Neural progenitor cell (in vitro differentiated cells): ENCODE measurements around the gene PTPRN2. TPM values are rescaled to one million over a fixed set of nuclear protein-coding genes. Genes with fewer than 3 reads are reported as not detected.

Source experiments
- DNase-seq: peaks from one replicate; pipeline ENCODE4 v3.0.0-alpha.2; 2016; ENCODE audit warnings: low spot score
- H2AFZ ChIP-seq: fragments of 200-600 bp; sonication (generic); replicated peaks from 2 replicates; pipeline ENCODE4 v1.6.1; 2016; ENCODE audit warnings: antibody characterized with exemption
- H3F3A ChIP-seq: fragments of 200-600 bp; sonication (generic); 2 replicates; pipeline ENCODE4 v1.6.1; 2016; ENCODE audit warnings: antibody characterized with exemption, low read depth
- H3K27ac ChIP-seq: fragments of 200-600 bp; sonication (generic); 2 replicates; pipeline ENCODE4 v1.5.1; 2016; ENCODE audit warnings: mild to moderate bottlenecking
- H3K27me3 ChIP-seq: fragments of 200-600 bp; sonication (generic); 2 replicates; pipeline ENCODE4 v1.6.1; 2016; ENCODE audit warnings: mild to moderate bottlenecking, moderate library complexity
- H3K36me3 ChIP-seq: fragments of 200-600 bp; sonication (generic); 2 replicates; pipeline ENCODE4 v1.5.1; 2016
- H3K4me1 ChIP-seq: fragments of 200-600 bp; sonication (generic); 2 replicates; pipeline ENCODE4 v1.6.1; 2016; ENCODE audit warnings: mixed run types
- H3K4me2 ChIP-seq: fragments of 200-600 bp; sonication (generic); 2 replicates; pipeline ENCODE4 v1.6.1; 2016
- H3K4me3 ChIP-seq: fragments of 200-600 bp; sonication (generic); 2 replicates; pipeline ENCODE4 v1.5.1; 2016
- H3K79me2 ChIP-seq: fragments of 200-600 bp; sonication (generic); 2 replicates; pipeline ENCODE4 v1.6.1; 2016; ENCODE audit warnings: low read depth
- H3K9ac ChIP-seq: fragments of 200-600 bp; sonication (generic); 2 replicates; pipeline ENCODE4 v1.6.1; 2016
- H3K9me3 ChIP-seq: fragments of 200-600 bp; sonication (generic); 2 replicates; pipeline ENCODE4 v1.5.1; 2016; ENCODE audit warnings: low read depth
- H4K20me1 ChIP-seq: fragments of 200-600 bp; sonication (generic); 2 replicates; pipeline ENCODE4 v1.6.1; 2016; ENCODE audit warnings: low read depth
- H3K27ac Mint-ChIP-seq: 3 replicates; pipeline ENCODE4 v1.8.0; 2021; ENCODE audit warnings: mixed read lengths
- H3K27me3 Mint-ChIP-seq: 2 replicates; pipeline ENCODE4 v1.8.0; 2022; ENCODE audit warnings: low read depth, mild to moderate bottlenecking, inconsistent platforms, moderate library complexity, mixed read lengths; ENCODE audit not compliant: insufficient read depth
- H3K36me3 Mint-ChIP-seq: 3 replicates; pipeline ENCODE4 v1.8.0; 2021; ENCODE audit warnings: mixed read lengths
- H3K4me1 Mint-ChIP-seq: 3 replicates; pipeline ENCODE4 v1.8.0; 2021; ENCODE audit warnings: mixed read lengths
- H3K4me3 Mint-ChIP-seq: 3 replicates; pipeline ENCODE4 v1.8.0; 2021; ENCODE audit warnings: mild to moderate bottlenecking, moderate library complexity, mixed read lengths
- H3K9me3 Mint-ChIP-seq: 3 replicates; pipeline ENCODE4 v1.8.0; 2020; ENCODE audit warnings: mixed read lengths
- EZH2 ChIP-seq: fragments of 200-600 bp; sonication (generic); IDR thresholded peaks from 2 replicates; pipeline ENCODE4 v1.6.1; 2017; ENCODE audit warnings: antibody characterized with exemption, mild to moderate bottlenecking, moderate library complexity
- EZH2phosphoT487 ChIP-seq: fragments of 200-600 bp; sonication (generic); IDR thresholded peaks from 2 replicates; pipeline ENCODE4 v1.6.1; 2017; ENCODE audit warnings: antibody characterized with exemption
- total RNA-seq: library from RNA; depleted of rRNA; stranded (reverse); fragments of >200 nt; gene quantifications from 2 replicates; pipeline ENCODE4 v1.2.3, GENCODE V29; 2015; ENCODE audit warnings: low replicate concordance
- TF ChIP-seq, protein P1 (sequence below): fragments of 200-600 bp; sonication (generic); IDR thresholded peaks from 2 replicates; pipeline ENCODE4 v1.5.1; 2017; ENCODE audit warnings: antibody characterized with exemption, mild to moderate bottlenecking

The PTPRN2 gene
- total RNA-seq, 1 donor from 2014 or later: 3.0 TPM

DNA sequence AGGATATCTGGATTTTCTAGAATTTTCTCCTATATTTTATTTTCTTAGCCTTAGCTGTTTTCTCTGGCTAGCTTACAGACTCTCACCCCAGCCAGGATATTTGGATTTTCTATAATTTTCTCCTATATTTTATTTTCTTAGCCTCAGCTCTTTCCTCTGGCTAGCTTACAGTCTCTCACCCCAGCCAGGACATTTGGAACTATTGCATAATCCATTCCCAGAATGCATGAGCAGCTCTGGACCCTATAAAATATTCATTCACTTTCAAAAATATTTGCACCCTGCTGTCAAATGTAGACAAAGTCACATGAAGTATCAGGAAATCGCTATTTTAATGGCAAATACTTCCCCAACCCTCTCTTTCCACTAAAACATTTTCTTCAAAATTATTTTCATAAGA is 952.0 kb downstream of the PTPRN2 start:
- peaks cover 3% of the 10 kb centered on the region for H3K27me3 Mint-ChIP-seq
- H2AFZ ChIP-seq: no peak overlapping the region
- peaks cover 13% of the 10 kb centered on the region for H3K9me3 Mint-ChIP-seq

DNA sequence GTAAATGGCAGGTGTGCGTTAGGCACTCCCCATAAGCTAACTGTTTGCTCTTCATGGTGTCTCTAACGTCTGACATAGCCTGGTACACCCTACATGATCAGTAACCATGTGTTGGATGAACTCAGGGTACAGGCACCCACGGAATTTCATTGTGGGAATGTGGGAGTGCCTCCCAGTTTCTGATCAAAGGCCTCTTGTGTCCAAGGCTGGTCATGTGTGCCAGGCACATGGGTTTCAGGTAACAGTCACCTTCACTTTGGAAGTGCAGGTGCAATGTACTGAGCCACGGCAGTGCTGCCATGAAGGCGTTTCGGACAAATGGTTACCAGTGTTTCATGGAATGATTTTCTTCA is 952.5 kb downstream of the PTPRN2 start:
- Histone ChIP-seq H3K9me3 (peaks cover 2% of the 10 kb centered on the region), H3K79me2 (no peaks in the 10 kb centered on the region), H3K4me3 (no peak overlapping the region), H3K4me2 (no peak overlapping the region), H2AFZ (no peak overlapping the region), H3K4me1 (no peaks in the 10 kb centered on the region), H3F3A (no peaks in the 10 kb centered on the region), H3K9ac (no peak overlapping the region), H3K27me3 (peaks cover 47% of the 10 kb centered on the region), H3K36me3 (peaks cover under 1% of the 10 kb centered on the region), H3K27ac (no peak overlapping the region), H4K20me1 (peaks cover 2% of the 10 kb centered on the region)
- no peak for DNase-seq
- Mint-ChIP-seq H3K4me3 (no peak overlapping the region), H3K27me3 (peaks cover 3% of the 10 kb centered on the region), H3K9me3 (peaks cover 9% of the 10 kb centered on the region), H3K27ac (no peak overlapping the region), H3K36me3 (peaks cover 77% of the 10 kb centered on the region), H3K4me1 (peaks cover 30% of the 10 kb centered on the region)
- no peak for TF ChIP-seq EZH2
- TF ChIP-seq, protein P1, sequence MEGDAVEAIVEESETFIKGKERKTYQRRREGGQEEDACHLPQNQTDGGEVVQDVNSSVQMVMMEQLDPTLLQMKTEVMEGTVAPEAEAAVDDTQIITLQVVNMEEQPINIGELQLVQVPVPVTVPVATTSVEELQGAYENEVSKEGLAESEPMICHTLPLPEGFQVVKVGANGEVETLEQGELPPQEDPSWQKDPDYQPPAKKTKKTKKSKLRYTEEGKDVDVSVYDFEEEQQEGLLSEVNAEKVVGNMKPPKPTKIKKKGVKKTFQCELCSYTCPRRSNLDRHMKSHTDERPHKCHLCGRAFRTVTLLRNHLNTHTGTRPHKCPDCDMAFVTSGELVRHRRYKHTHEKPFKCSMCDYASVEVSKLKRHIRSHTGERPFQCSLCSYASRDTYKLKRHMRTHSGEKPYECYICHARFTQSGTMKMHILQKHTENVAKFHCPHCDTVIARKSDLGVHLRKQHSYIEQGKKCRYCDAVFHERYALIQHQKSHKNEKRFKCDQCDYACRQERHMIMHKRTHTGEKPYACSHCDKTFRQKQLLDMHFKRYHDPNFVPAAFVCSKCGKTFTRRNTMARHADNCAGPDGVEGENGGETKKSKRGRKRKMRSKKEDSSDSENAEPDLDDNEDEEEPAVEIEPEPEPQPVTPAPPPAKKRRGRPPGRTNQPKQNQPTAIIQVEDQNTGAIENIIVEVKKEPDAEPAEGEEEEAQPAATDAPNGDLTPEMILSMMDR: no peak
- TF ChIP-seq EZH2phosphoT487: no peak

More for the DNA sequence above, 952.0 kb downstream of the PTPRN2 start:
- Histone ChIP-seq H3K27ac (no peak overlapping the region), H3K4me3 (no peak overlapping the region), H3K79me2 (no peaks in the 10 kb centered on the region), H3F3A (no peaks in the 10 kb centered on the region), H3K9ac (no peak overlapping the region), H4K20me1 (peaks cover 2% of the 10 kb centered on the region), H3K36me3 (peaks cover 3% of the 10 kb centered on the region), H3K27me3 (peaks cover 42% of the 10 kb centered on the region), H3K9me3 (peaks cover 8% of the 10 kb centered on the region), H3K4me1 (no peaks in the 10 kb centered on the region), H3K4me2 (no peak overlapping the region)
- DNase-seq: no peak
- peaks cover 77% of the 10 kb centered on the region for H3K36me3 Mint-ChIP-seq
- no peak overlapping the region for H3K4me3 Mint-ChIP-seq
- no peak overlapping the region for H3K27ac Mint-ChIP-seq
- H3K4me1 Mint-ChIP-seq: peaks cover 30% of the 10 kb centered on the region
- TF ChIP-seq EZH2: no peak
- TF ChIP-seq, protein P1: no peak
- no peak for TF ChIP-seq EZH2phosphoT487

DNA sequence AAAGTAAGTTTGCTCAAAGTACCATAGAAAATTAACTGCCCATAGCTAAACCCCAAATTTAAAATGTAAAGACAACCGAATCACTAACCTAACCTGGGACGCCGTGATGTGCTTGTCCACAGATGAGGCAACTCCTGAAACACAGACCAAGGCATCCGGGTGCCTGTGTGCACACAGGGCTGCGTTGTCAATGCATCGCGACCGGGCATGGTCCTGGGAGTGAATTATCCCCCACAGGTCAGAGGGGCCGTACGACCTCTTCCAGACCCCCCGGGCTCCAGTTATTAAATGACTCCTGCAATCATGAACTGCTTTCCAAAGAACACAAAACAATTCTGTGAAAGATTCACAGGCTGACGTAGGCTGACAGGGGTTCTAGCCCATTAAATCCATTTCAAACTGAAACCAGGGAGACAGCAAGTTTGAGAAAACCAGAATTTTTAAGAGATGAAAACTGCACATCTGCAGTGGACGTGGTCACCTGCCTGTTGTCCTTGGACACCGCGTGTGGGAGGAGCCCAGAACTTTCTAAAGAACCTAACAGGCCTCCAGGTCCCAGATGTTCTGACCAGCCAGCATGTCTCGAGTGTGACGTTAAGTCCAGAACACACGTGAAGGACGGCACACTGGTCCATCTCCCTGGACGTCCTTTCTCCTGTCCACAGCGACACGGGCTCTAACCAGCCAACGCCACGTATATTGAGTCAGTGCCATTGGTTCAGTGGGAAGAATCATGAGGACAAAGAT is 953.0 kb downstream of the PTPRN2 start:
- peaks cover 2% of the 10 kb centered on the region for H4K20me1 ChIP-seq
- H3K36me3 ChIP-seq: no peaks in the 10 kb centered on the region
- H3K4me3 ChIP-seq: no peak overlapping the region
- no peak overlapping the region for H2AFZ ChIP-seq
- Mint-ChIP-seq H3K27ac (no peak overlapping the region), H3K9me3 (peaks cover 5% of the 10 kb centered on the region), H3K36me3 (peaks cover 75% of the 10 kb centered on the region), H3K4me1 (peaks cover 30% of the 10 kb centered on the region), H3K27me3 (peaks cover 3% of the 10 kb centered on the region), H3K4me3 (no peak overlapping the region)
- no peak for DNase-seq
- no peaks in the 10 kb centered on the region for H3F3A ChIP-seq
- H3K4me2 ChIP-seq: no peak overlapping the region
- peaks cover 53% of the 10 kb centered on the region for H3K27me3 ChIP-seq
- no peaks in the 10 kb centered on the region for H3K9me3 ChIP-seq
- no peaks in the 10 kb centered on the region for H3K79me2 ChIP-seq
- H3K9ac ChIP-seq: no peak overlapping the region
- TF ChIP-seq EZH2: no peak
- no peak for TF ChIP-seq EZH2phosphoT487
- TF ChIP-seq, protein P1: no peak
- H3K27ac ChIP-seq: no peak overlapping the region
- H3K4me1 ChIP-seq: no peaks in the 10 kb centered on the region
